ENCODE data around the gene FBXL20.

The FBXL20 gene

GRCh38 chr17:39210093-39210434, 191.4 kb downstream of the FBXL20 start:
- H3K27me3 ChIP-seq (ENCODE audit: control insufficient read depth, insufficient read depth, low read length) = no peaks in the 10 kb centered on the region
- peaks cover 6% of the 10 kb centered on the region for H3K4me1 ChIP-seq (ENCODE audit: control insufficient read depth, insufficient read depth, low read length)
- H3K36me3 ChIP-seq (ENCODE audit: control insufficient read depth, insufficient read depth, low read length) = peaks cover under 1% of the 10 kb centered on the region
- H3K4me3 ChIP-seq (ENCODE audit: low read length) = peak overlapping the region; percentile 54
- H3K27ac ChIP-seq (ENCODE audit: low read depth, low read length) = no peak overlapping the region
- no peak overlapping the region for H3K9ac ChIP-seq (ENCODE audit: low read length)

- H3K9ac ChIP-seq (ENCODE audit: low read length) = no peak overlapping the region
- peak overlapping the region; percentile 54 for H3K4me3 ChIP-seq (ENCODE audit: low read length)
Observed at GRCh38 chr17:39209317-39210092, 191.9 kb downstream of the FBXL20 start.

DNA sequence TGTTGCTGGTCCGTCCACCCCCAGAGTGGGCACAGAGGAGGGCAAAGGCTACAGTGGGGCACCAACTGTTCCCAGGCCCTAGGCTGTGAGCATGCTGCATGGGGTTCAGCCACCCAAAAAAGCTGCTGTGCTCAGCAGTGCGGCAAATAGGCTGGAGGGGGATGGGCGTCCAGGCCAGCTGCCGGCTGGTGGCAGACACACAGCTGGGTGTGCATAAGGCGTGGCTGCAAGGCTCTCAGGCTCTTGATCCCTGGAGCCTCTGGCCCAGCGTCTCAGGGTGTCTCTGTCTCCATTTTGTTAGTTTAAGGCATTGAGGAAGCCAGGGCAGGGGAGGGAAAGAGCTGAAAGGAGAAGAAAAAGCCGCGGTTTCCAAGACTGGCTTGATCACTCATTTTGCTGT, 192.5 kb downstream of the FBXL20 start:
- Histone ChIP-seq H3K9ac (ENCODE audit: low read length) (no peak overlapping the region), H3K27ac (ENCODE audit: low read depth, low read length) (no peak overlapping the region), H3K4me3 (ENCODE audit: low read length) (peak overlapping the region; percentile 54), H3K36me3 (ENCODE audit: control insufficient read depth, insufficient read depth, low read length) (peaks cover 12% of the 10 kb centered on the region), H3K27me3 (ENCODE audit: control insufficient read depth, insufficient read depth, low read length) (no peaks in the 10 kb centered on the region), H3K4me1 (ENCODE audit: control insufficient read depth, insufficient read depth, low read length) (peaks cover 6% of the 10 kb centered on the region)

More at GRCh38 chr17:39209317-39210092, 191.9 kb downstream of the FBXL20 start:
- Histone ChIP-seq H3K27me3 (ENCODE audit: control insufficient read depth, insufficient read depth, low read length) (no peaks in the 10 kb centered on the region), H3K36me3 (ENCODE audit: control insufficient read depth, insufficient read depth, low read length) (peaks cover 5% of the 10 kb centered on the region), H3K27ac (ENCODE audit: low read depth, low read length) (no peak overlapping the region), H3K4me1 (ENCODE audit: control insufficient read depth, insufficient read depth, low read length) (peaks cover 6% of the 10 kb centered on the region)

- H3K27me3 ChIP-seq (ENCODE audit: control insufficient read depth, insufficient read depth, low read length) = no peaks in the 10 kb centered on the region
- H3K27ac ChIP-seq (ENCODE audit: low read depth, low read length) = no peak overlapping the region
- H3K9ac ChIP-seq (ENCODE audit: low read length) = no peak overlapping the region
- H3K4me1 ChIP-seq (ENCODE audit: control insufficient read depth, insufficient read depth, low read length) = peaks cover 6% of the 10 kb centered on the region
- peaks cover 17% of the 10 kb centered on the region for H3K36me3 ChIP-seq (ENCODE audit: control insufficient read depth, insufficient read depth, low read length)
- no peak overlapping the region for H3K4me3 ChIP-seq (ENCODE audit: low read length)
Observed at GRCh38 chr17:39208136-39208535, 193.3 kb downstream of the FBXL20 start.

DNA sequence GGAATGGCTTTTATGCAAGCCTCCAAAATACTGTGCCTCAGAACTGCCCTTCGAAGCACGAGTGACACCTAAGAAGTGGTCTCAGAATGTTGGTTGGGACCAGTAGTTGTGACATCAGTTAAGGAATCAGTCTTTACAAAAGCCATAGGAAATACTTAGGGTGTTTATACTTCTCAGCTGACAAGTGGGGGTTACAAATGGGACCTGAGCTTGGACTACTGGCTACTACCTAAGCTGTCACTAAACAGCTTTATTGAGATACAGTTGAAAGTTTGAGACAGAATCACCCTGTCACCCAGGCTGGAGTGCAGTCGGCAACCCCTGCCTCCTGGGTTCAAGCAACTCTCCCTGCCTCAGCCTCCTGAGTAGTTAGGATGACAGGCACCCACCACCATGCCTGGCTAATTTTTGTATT, 196.3 kb downstream of the FBXL20 start:
- H3K9ac ChIP-seq (ENCODE audit: low read length) = no peak overlapping the region
- no peaks in the 10 kb centered on the region for H3K27me3 ChIP-seq (ENCODE audit: control insufficient read depth, insufficient read depth, low read length)
- no peak overlapping the region for H3K27ac ChIP-seq (ENCODE audit: low read depth, low read length)
- peaks cover 32% of the 10 kb centered on the region for H3K36me3 ChIP-seq (ENCODE audit: control insufficient read depth, insufficient read depth, low read length)
- no peak overlapping the region for H3K4me3 ChIP-seq (ENCODE audit: low read length)
- H3K4me1 ChIP-seq (ENCODE audit: control insufficient read depth, insufficient read depth, low read length) = peaks cover 14% of the 10 kb centered on the region

GRCh38 chr17:39204245-39204644, 197.2 kb downstream of the FBXL20 start:
- Histone ChIP-seq H3K27ac (ENCODE audit: low read depth, low read length) (no peak overlapping the region), H3K4me3 (ENCODE audit: low read length) (no peak overlapping the region), H3K36me3 (ENCODE audit: control insufficient read depth, insufficient read depth, low read length) (peaks cover 32% of the 10 kb centered on the region), H3K27me3 (ENCODE audit: control insufficient read depth, insufficient read depth, low read length) (no peaks in the 10 kb centered on the region), H3K9ac (ENCODE audit: low read length) (no peak overlapping the region), H3K4me1 (ENCODE audit: control insufficient read depth, insufficient read depth, low read length) (peaks cover 11% of the 10 kb centered on the region)

Data from rectal smooth muscle tissue (tissue), 1 donor.